Stimulated activated CD4-positive, alpha-beta T cell treated with anti-CD3 and anti-CD28 coated beads, Interleukin-1b, Interleukin-23, amount 100 ng/mL, for 1 hour (primary cell): ENCODE results near the gene XRCC3.
A peak's percentile ranks its signal among the peaks of the same experiment; 100 is the strongest.

Experiments used
- DNase-seq, 2 donors: peaks; one replicate each; pipeline ENCODE4 v3.0.0-alpha.2; 2020; ENCODE audit warnings: low read depth in 2 of 2

XRCC3 gene

DNA sequence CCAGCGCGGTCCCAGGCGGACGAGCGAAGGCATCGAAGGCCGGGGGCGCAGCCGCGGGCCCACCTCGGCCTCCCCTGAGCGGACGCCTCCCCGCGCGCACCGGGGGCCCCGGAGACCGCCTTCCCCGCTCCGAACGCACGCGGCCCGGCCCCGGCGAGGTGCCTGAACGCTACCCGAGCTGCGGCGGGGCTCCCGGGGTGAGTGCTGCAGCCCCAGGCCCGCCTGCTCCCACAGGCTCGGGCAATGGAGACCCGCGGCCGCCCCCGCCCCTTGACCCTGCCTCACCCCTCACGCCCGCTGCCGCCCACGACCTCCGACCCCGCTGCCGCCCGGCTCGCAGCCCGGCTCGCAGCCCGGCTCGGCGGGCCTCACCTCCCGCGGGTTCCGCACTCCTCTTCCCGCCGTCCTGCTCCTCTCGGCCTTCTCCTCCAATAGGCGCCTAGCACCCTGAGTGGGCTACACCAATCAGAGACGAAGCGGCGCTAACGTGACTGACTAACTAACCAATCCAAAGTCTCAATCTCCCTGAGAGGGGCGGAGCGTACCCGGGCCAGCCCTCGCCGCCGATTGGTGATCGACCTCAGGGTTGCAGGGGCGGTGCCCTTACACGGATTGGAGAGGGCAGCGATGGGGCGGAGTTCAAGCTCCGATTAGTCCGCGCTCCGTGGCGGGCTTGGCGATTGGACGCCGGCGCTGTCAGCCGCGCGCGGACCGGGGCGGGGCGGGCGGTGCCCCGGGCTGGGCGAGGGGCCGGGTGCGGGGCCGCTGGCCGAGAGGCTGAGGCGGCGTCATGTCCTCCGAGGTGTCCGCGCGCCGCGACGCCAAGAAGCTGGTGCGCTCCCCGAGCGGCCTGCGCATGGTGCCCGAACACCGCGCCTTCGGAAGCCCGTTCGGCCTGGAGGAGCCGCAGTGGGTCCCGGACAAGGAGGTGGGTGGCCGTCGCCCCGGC, at the start of gene XRCC3, which contains the start of gene ZFYVE21:
XRCC3 (minus strand) TSS at position 400 of the 949 bp plus-strand sequence. CDS start 4,364 bp downstream, outside the sequence.
ZFYVE21 (plus strand) TSS at position 759 of the 949 bp plus-strand sequence; CDS start at position 791, 32 bp downstream.
- DNase-seq = peak; percentile 98 to 99

DNA sequence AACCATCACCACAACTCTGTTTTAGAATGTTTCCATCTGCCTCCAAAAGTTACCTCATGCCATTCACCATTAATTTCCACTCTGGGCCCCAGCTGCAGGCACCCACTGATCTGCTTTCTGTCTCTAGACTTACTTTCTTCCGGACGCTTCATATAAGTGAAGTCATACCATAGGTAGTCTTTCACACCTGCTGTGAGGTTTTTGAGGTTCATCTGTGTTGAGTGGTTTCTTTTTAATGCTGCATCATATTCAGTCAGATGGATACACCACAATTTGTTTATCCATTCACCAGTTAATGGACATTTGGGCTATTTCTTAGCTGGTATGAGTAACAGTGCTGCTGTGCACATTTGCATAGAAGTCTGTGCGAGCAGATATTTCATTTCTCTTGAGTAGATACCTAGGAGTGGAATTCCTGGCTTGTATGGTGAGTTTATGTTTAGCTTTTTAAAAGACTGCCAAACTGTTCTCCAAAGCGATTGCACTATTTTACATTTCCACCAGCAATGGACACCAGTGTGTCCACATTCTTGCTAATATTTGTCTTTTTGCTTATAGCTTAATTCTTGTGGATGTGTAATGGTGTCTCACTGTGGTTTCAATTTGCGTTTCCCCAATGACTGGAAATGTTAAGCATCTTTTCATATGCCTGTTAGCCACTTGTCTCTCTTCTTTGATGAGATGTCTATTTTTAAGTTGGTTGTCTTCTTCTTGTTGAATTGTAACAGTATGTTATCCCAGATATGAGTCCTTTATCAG, 48.7 kb upstream of the XRCC3 start:
- no peak for DNase-seq

DNA sequence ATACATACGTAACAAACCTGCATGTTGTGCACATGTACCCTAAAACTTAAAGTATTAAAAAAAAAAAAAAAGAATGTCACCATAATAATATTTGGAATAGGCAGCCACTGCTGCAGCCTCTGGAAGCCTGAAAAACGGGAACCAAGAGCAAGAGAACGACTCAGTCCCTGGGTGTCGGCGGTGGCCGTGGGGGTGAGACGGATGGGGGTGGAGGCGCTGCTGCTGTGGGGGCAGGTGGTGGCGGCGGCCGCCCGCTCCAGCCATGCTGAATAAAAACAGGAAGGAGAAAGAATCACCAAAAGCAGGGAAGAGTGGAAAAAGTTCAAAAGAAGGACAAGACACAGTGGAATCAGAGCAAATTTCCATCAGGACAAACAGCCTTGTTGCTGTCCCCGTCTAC, 47.3 kb upstream of the XRCC3 start:
- DNase-seq = no peak

DNA sequence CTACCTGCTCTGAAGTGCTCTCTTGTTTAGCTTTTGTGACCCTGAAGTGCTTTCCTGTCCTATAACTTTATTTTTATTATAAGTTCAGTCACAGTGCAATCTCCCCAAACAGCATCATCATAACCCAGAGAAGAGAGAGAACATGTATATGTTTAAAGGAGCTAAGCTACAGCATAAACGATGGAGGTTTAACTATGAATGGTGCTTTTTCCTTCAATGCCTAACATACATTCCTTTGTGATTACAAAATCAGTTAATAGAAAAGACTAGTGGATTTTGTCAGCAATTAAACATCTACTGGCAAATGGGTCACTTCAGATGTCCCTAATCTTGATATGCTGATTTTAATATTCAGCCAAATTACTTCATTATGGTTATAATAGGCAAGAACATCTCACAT, 46.8 kb upstream of the XRCC3 start:
- no peak for DNase-seq

DNA sequence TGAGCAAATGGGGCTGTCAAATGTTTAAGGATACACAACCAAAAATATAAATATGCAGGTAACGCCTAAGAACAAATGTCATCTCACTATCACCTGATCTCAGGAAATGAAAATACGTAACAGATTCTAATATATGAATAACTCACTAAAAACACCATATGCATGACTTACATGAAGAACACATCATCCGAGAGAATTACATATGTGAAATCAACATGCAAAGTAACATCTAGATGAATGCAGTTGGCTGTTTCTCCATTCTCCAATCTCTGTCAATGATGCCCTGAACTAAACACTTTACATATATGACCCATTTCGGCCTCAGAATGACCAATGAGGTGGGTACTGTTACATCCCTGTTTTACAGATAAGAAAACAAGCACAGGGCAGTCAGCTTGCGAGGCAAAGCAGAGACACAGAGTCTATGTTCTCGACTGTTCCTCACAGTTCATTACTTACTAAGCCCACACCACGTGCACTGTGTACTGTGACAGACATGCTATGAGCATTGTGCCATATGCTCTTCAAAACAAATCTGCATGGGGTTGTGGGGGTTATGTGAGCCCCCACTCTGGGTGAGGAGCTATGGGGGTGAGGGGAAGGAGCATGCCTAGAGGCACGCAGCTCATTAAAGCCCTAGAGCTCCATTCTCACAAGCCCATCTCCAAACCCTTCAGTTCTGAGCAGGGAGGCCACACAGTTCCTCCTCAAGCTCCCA, 43.0 kb upstream of the XRCC3 start:
- DNase-seq = no peak

DNA sequence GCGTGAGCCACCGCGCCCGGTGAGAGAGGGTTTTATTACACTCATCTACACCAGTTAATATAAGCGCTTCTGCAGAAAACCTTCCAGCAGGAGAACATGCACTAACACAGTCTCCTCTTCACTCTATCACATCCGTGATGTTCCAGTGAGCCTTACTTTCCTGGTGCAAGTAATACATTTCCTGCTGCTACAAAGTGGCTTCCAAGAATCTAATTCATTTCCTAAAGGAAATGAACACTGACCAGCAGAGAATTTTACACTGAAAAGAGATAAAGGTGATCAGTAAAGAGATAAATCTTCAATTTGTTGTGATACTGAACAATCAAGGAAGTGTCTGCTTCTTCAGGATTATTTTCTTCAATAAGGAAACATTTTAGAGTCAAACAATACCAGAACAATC, 39.8 kb upstream of the XRCC3 start:
- no peak for DNase-seq

DNA sequence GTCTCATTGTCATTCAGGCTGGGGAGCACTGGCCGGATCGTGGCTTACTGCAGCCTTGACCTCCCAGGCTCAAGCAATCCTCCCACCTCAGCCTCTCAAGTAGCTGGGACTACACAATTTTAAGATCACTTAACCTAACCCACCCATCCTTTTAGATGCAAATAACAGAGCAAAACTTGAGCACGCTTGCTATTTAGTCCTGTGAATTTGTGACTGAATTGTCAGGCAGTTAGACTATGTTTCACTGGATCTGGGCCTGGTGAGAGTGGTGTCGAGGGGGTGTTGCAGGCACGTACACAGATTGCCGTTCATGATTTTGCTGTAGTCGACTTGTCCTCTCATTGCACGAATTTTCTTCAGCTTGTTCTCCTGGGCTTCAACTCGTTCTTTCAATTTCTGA, 38.5 kb upstream of the XRCC3 start:
- no peak for DNase-seq

DNA sequence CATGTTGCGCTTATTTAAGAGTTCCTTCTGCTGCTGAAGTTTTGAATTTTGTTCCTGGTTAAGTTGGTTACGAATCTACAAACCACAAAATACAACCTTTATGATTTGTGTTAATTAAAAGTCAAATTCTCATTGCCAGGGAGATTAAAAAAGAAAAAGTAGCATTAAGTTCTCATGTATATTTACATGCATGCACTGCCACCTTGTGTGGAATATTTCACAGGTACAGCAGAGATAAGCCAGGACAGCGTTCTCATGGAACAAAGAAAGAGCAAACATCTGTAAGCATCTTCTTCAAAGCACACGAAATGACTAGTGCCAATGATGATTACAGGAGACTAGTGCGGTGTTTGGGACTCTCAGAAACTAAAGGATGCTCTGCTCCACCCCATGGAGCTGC, 34.6 kb upstream of the XRCC3 start:
- no peak for DNase-seq

DNA sequence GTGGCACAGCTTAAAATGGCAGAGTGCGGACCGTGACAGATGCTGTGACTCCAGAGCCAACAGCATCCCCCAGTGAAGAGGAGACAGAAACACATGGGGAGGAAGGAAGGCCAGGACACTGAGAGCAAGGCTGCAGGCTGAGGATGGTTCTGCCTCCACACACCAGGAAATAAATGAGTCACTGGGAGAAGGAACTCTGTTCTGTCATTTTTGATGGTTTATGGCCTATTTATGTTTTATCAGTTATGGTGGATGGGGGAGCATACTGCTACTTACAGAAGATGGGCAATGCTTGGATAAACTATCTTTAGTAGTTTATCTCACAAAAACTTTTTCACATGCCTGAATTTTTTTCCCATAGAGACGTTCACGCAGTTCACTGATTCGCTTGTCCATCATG, 34.2 kb upstream of the XRCC3 start:
- no peak for DNase-seq

DNA sequence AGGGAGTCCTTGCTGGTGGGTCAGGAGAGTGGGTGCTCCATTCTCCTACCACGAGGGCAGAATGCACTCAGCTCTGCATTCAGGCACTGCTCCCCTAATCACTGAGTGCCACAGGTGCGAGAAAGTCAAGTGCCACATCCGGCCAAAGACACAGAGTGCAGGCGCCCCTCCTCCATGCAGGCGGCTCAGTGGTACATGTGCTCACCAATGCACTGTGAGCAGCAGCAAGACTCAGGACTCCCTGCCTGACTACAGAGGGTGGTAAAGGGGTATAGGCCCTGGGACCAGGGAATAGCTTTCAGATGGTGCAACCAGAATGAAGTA, 33.2 kb upstream of the XRCC3 start:
- peak in 1 of 2 donors; percentile 4 for DNase-seq

DNA sequence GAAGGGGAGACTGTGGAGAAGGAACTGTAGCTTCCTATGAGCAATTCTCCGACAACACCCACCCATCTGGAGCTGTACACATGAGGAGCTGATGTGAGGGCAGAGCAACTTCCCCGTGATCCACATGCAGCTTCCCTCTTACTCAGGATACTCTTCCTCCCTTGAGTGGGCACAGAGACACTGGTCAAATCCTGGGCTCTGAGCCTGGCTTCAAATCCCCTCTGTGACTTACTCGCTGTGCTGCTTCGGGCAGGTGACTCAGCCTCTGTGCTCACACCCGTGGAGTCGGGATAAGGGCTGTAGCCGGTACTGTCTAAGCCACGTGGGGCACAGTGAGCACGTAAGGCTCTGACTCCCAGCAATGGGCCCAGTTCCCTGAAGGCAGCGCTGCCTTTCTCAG, 31.4 kb upstream of the XRCC3 start:
- no peak for DNase-seq

DNA sequence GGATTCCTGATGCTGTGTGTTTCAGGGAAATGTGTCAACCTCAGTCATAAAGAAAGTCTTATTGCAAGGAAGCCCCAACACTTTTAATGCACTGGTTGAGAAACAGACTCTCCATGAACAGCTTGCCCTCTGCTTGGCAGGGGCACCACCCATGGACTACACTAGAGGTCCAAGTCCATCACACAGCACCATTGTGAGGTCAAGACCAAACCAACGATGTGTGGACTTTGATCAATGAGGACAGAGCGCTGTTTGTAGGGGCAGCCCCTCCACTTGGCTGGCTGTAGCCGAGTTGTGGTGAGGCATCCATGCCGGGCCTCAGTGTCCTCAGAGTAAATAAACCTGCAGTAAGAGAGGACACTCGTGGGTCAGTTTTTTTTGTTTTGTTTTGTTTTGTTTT, 30.2 kb upstream of the XRCC3 start:
- DNase-seq = no peak

DNA sequence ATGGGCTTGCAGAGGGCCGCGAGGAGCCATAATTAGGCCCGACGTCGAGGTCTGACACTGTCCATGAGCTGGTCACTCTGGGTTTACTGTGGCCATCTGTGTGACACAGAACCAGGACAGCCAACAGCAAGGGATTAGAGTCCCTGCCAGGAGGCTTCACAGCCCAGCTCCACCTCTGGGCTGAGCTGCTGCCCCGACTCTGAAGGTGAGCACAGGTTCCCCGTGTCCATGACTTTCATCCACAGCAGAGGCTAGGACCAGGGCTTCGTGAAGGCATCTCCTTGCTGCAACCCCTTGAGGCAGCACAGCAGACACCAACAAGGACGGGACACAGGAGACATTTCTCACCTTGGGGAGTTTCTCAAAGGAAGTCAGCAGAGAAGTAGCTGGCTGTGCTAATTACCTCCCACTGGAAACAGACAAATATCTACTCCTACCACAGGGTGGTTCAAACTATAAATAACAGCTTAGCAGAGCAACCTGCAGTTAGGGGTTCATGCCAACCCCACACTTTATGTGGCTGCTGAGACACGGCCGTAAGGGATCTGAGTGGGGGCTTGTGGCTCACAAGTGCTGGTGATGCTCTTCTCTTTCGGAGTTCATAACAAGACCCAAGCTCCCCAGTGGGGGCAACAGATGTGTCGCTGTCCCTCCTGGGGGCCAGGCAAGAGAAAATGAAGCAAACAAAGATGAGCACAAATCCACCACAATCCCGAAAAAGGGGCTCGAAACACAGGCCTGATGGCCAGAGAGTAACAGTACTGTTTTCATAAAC, 29.6 kb upstream of the XRCC3 start:
- no peak for DNase-seq

DNA sequence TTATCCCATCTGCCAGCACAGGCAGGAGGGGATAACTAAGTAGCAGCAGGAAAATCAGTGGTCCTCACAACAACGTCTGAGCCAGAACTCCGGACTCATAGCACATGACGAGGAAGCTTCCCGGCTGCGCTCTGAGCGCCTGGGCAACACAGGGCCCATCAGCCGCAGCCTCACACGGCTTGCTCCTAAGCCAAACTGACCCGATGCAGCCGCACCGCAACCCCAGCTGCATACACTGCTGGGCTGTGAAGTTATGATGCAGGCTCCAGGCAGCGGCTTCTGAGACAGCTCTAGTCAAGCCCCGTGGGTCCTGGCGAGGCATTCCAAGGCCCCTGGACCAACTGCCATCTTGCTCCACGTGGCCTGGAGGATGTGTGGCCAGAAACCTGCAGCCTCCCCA, 28.4 kb upstream of the XRCC3 start:
- no peak for DNase-seq

DNA sequence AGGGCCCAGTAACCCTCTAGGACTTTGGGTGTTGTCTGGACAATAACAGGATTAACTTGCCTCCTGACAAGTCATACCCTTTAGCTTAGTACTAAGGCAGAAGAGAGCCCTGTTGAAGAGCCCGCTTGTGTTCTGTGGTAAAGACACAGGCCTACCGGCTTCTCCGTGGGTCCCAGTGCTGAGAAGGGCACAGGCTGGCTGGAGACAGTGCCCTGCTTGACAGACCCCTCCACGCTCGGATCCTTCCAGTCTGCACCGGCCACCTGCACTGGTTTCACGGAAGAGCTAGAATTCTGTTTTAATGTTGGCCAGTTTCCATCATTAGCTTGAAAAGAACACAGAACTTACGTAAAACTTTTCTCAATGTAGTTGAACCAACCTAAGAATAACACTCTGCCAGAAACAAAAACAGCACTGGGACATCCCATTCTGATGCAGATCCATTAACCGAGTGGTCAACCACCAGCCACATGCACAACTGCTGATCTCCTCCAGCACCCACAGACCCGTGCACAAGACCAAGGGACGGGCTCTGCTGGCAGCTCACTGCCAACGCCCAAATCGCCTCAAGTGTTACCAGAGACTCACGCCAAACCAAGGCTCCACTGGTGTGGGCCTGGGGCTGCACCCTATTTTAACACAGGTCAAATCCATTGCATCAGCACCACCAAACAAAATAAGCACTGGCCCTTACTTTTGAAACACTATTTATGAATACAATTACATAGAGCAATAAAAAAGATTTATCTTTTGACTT, 27.4 kb upstream of the XRCC3 start:
- no peak for DNase-seq

DNA sequence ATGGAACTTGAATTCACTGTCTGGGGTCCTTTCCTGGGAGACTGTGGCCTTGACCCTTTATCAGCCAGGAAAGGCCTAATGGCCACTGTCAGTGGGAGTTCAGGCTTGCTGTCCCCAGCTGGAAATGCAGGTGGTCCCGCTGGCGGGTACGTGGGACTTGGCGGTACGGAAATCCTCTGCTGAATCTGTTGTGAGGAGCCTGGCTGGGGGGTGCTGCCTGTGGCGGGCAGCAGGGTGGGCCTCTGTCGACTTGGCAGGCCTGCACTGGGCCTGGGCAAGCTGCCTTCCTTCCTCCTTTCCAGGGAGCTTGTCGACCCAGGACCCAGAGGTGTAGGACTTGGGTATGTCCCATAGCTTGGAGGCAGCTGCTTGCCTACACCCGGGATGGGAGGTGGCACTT, 26.6 kb upstream of the XRCC3 start:
- DNase-seq = no peak

DNA sequence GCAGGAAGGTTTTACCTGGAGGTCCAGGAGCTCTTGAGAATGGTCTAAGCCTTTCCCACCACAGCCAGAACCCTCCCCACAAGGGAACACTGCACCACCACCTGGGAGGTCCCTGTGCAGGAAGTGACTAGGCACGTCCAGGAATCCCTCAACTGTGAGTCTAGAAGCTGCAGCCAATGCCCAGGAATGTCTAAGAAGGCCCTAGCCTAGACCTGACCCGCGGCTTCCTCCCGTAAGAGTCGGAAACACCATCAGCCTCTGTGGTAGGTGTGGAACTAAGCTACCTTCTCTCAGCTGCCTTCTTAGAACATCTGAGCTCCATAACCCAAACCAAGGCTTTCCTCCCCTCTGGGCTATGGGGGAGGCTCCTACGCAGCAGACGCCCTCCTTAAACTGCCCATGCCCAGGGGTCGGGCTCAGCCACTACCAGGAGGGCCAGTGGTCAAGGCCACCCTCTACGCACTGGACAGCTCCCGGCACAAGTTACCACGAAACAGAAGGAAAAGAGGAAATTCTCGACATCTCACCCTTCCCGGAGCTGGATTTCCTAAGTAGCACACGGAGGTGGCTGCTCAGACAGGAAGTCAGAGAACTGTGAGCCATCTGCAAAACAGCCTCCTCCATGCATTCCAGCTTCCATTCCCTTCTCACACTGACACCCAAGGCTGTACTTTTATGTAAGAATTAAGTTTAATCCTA, 25.9 kb upstream of the XRCC3 start:
- no peak for DNase-seq

DNA sequence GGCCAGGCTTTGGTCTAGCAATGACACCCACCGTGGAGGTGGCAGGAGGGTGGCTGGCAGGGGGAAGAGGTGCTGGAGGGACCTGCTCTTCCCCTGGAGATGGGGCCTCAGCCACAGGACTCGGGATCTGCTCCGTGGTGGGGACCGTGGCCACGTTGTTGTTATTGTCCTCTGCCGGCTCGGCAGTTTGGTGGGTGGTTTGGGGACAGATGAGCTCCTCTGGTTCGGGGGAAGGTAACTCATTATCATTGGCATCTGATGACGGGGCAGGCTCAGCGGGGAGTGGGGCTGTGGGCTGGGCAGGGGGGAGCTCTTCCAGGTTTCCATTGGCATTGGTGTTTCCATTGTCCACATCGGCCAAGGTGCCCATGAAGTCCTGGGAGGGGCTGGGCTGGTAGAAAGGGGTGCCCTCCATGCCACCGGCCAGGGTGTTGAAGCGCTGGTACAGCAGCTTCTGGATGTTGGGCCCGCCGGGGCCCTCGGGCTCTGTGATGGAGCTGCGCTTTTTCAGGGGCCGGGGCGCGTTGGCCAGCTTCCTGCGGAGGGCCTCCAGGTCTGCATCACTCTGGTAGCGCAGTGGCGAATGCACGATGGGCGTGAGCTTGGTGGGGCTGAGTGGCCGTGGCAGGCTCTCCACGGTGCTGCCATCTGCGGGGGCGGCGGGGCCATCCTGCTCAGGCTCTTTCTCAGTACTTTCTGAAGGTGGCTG, 24.7 kb upstream of the XRCC3 start:
- DNase-seq = no peak

DNA sequence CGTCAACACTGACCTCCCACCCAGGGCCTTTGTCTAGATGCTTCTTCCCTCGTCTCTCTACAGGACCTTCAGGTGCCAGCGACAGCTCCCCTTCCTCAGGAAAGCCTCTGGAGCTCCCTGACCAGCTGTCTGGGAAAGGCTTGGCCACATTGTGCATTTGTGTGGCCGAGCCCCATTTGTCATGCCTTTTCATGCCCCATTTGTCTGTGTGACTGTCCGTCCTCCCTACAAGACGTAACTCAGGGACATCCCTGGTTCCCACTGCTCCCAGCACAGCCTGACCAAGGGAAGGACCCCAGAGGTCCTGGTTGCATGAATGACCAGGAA, 24.2 kb upstream of the XRCC3 start:
- no peak for DNase-seq
